Right ventricle myocardium superior (tissue), 1 donor: ENCODE measurements around the gene AKR1A1. TPM values are rescaled to one million over a fixed set of nuclear protein-coding genes. Genes with fewer than 3 reads are reported as not detected.
"Not testable (repeated sequence)": the region's sequence is repeated elsewhere in the genome, so short reads cannot be mapped to it uniquely, and the experiment has no call there.

Source experiments
- ATAC-seq: fragments of 200-7000 bp; cut with Tn5 transposase; one replicate; pipeline ENCODE4 v1.9.1; 2020; ENCODE audit warnings: mild to moderate bottlenecking; ENCODE audit not compliant: poor library complexity
- DNase-seq: peaks from one replicate; pipeline ENCODE4 v3.0.0-alpha.2; 2020
- intact Hi-C: fragments of 100-400 bp; cut with DNase I; formaldehyde crosslinking; loops from one replicate; pipeline ENCODE4 v1.11.2; 2022
- total RNA-seq: library from RNA; stranded (reverse); fragmentation: NEBNext Ultra II Directional; extraction: Animal tissue kit (Norgen Biotek cat#: 25700); gene quantifications from one replicate; pipeline ENCODE4 v1.2.1, GENCODE V29; 2021
- donor health status: DM: no; HTN: yes; CAD: no; lungs with severe emphysema.

AKR1A1 gene
- total RNA-seq, 1 donor from 2014 or later: 43.3 TPM

- ATAC-seq (peak; percentile 18), DNase-seq (no peak)
- intact Hi-C loops: loop anchor here (5.0 kb wide), 1 partner anchor 97 kb away; the partner anchor contains the start of genes GPBP1L1 and TMEM69
These were observed 39.2 kb downstream of the AKR1A1 start for GRCh38 chr1:45589861-45590260.

GRCh38 chr1:45594412-45594811 is 43.8 kb downstream of the AKR1A1 start:
- ATAC-seq (no peak), DNase-seq (no peak)
- intact Hi-C loops: no loop called here

- ATAC-seq, DNase-seq, intact Hi-C loops: not testable (repeated sequence)
These were observed 46.1 kb downstream of the AKR1A1 start for GRCh38 chr1:45596765-45597164.

- intact Hi-C loops: no loop called here
- DNase-seq: no peak
- no peak for ATAC-seq
These were observed 53.6 kb downstream of the AKR1A1 start for GRCh38 chr1:45604239-45604638.

- DNase-seq: no peak
- no peak for ATAC-seq
- intact Hi-C loops: no loop called here
These were observed 56.9 kb downstream of the AKR1A1 start for GRCh38 chr1:45607404-45608074.

- intact Hi-C loops: no loop called here
- ATAC-seq: no peak
These were observed 57.8 kb downstream of the AKR1A1 start for GRCh38 chr1:45608175-45609156.

GRCh38 chr1:45610589-45611226 is 60.1 kb downstream of the AKR1A1 start:
- intact Hi-C loops: no loop called here
- ATAC-seq (no peak), DNase-seq (no peak)

More at GRCh38 chr1:45608175-45609156, 57.8 kb downstream of the AKR1A1 start:
- no peak for DNase-seq

GRCh38 chr1:45612941-45613579 is 62.4 kb downstream of the AKR1A1 start:
- ATAC-seq (no peak), DNase-seq (no peak)
- intact Hi-C loops: no loop called here

GRCh38 chr1:45615885-45616284 is 65.3 kb downstream of the AKR1A1 start:
- no peak for DNase-seq

GRCh38 chr1:45617618-45618017 is 67.0 kb downstream of the AKR1A1 start:
- intact Hi-C loops: no loop called here
- no peak for ATAC-seq
- no peak for DNase-seq

More at GRCh38 chr1:45615885-45616284, 65.3 kb downstream of the AKR1A1 start:
- intact Hi-C loops: no loop called here
- ATAC-seq: no peak

GRCh38 chr1:45619149-45619921 is 68.7 kb downstream of the AKR1A1 start:
- intact Hi-C loops: no loop called here
- no peak for ATAC-seq
- DNase-seq: no peak

Other genes with a start within 250 kb of the AKR1A1 start
- not detected for gene HPDL, start 223.9 kb upstream of the AKR1A1 start, total RNA-seq
- 2.9 TPM for gene TOE1, start 210.7 kb upstream of the AKR1A1 start, total RNA-seq
- 6.1 TPM for gene MUTYH, start 210.4 kb upstream of the AKR1A1 start, total RNA-seq
- 1.5 TPM for gene TESK2, start 59.7 kb upstream of the AKR1A1 start, total RNA-seq
- gene CCDC163, start 50.8 kb upstream of the AKR1A1 start, total RNA-seq: 0.38 TPM
- 19.1 TPM for gene MMACHC, start 50.5 kb upstream of the AKR1A1 start, total RNA-seq
- 319 TPM for gene PRDX1, start 28.9 kb upstream of the AKR1A1 start, total RNA-seq
- gene NASP, start 33.2 kb downstream of the AKR1A1 start, total RNA-seq: 28.7 TPM
- gene CCDC17, start 73.2 kb downstream of the AKR1A1 start, total RNA-seq: 1.0 TPM
- gene GPBP1L1, start 135.7 kb downstream of the AKR1A1 start, total RNA-seq: 72.6 TPM
- gene TMEM69, start 137.4 kb downstream of the AKR1A1 start, total RNA-seq: 22.1 TPM
- 13.9 TPM for gene IPP, start 199.8 kb downstream of the AKR1A1 start, total RNA-seq